ENCODE data around the gene C16orf82. TPM values are rescaled to one million over a fixed set of nuclear protein-coding genes. Genes with fewer than 3 reads are reported as not detected.

The C16orf82 gene
- not detected for total RNA-seq
- not detected for polyA plus RNA-seq (2013, experiment 1 of 2)
- not detected for polyA plus RNA-seq (2013, experiment 2 of 2)
- total RNA-seq, result 0 to 0.05 (median 0) reads per million in 172 experiments

- POLR2A ChIA-PET, result no interaction called here
Measured at GRCh38 chr16:27066668-27067537, at the start of gene C16orf82. Gene C16orf82 (plus strand): TSS chr16:27066927.

DNA sequence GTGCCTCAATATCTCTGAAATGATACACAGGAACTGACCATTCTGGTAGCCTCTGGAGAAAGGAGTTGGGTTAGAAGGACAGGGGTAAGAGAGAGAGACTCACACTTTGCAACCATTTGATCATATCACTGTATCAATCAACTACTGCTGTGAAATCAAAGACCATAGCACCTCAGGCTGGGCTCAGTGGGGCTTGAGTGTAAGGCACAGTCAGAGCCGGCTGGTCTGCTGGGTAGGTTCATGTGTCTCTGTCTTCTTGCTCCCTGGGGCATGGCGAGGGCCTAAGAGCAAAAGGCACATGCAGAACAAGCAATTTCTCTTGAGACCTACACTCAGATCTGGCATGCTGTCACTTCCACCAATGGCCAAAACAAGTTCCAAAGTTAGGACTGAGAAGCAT lies 46.7 kb upstream of the C16orf82 start:
- TF ChIP-seq CTCF (IDR thresholded peaks at IDR 0.05), result no peak
- ChIA-PET POLR2A (no interaction called here), CTCF (no interaction called here)
- no peak for ATAC-seq (ENCODE audit: poor library complexity)
- Mint-ChIP-seq H3K36me3 (ENCODE audit: low read depth) (no peaks in the 10 kb centered on the region), H3K4me3 (no peak overlapping the region), H3K27ac (no peak overlapping the region), H3K27me3 (peaks cover 16% of the 10 kb centered on the region), H3K4me1 (ENCODE audit: low read depth) (no peaks in the 10 kb centered on the region), H3K9me3 (no peaks in the 10 kb centered on the region)
- peaks cover 0 to 8% of the 10 kb centered on the region in 2 experiments for H3K27me3 ChIP-seq (ENCODE audit: control insufficient read depth in 1 of 2, insufficient read depth in 2 of 2, low read length in 2 of 2)
- intact Hi-C loops (cut with DNase I, micrococcal nuclease), result no loop called here
- no peaks in the 10 kb centered on the region for H3K4me1 ChIP-seq (ENCODE audit: insufficient read depth, low read length)
- H3K27ac ChIP-seq (ENCODE audit: low read depth in 1 of 2, low read length in 2 of 2), result no peak overlapping the region
- DNase-seq, result no peak
- H3K4me3 ChIP-seq (ENCODE audit: low read length), result no peak overlapping the region
- no peaks in the 10 kb centered on the region for H3K9me3 ChIP-seq (ENCODE audit: control insufficient read depth in 1 of 2, insufficient read depth in 1 of 2, low read length in 2 of 2)
- no peaks in the 10 kb centered on the region for H3K36me3 ChIP-seq (ENCODE audit: insufficient read depth, low read length)

More at GRCh38 chr16:27066668-27067537, at the start of gene C16orf82:
- no peak within 1 kb of the TSS for H3K27ac Mint-ChIP-seq
- no peaks in the 10 kb centered on the region for H3K36me3 Mint-ChIP-seq (ENCODE audit: low read depth)
- peaks cover 31% of the 10 kb centered on the region for H3K27me3 Mint-ChIP-seq
- H3K27ac ChIP-seq (ENCODE audit: low read depth in 1 of 2, low read length in 2 of 2), result no peak within 1 kb of the TSS
- TF ChIP-seq CTCF (IDR thresholded peaks at IDR 0.05), result no peak
- ATAC-seq (ENCODE audit: poor library complexity) (no peak), DNase-seq (no peak)
- H3K4me1 ChIP-seq (ENCODE audit: insufficient read depth, low read length), result no peaks in the 10 kb centered on the region
- H3K4me3 ChIP-seq (ENCODE audit: low read length), result no peak within 1 kb of the TSS
- CTCF ChIA-PET, result no interaction called here
- intact Hi-C loops (cut with DNase I, micrococcal nuclease), result no loop called here
- no peaks in the 10 kb centered on the region for H3K36me3 ChIP-seq (ENCODE audit: insufficient read depth, low read length)
- H3K4me3 Mint-ChIP-seq, result no peak within 1 kb of the TSS
- H3K27me3 ChIP-seq (ENCODE audit: control insufficient read depth in 1 of 2, insufficient read depth in 2 of 2, low read length in 2 of 2), result peaks cover 7 to 8% of the 10 kb centered on the region in 2 experiments
- H3K9me3 Mint-ChIP-seq, result no peaks in the 10 kb centered on the region
- H3K4me1 Mint-ChIP-seq (ENCODE audit: low read depth), result no peaks in the 10 kb centered on the region
- H3K9me3 ChIP-seq (ENCODE audit: control insufficient read depth in 1 of 2, insufficient read depth in 1 of 2, low read length in 2 of 2), result peaks cover 0 to 9% of the 10 kb centered on the region in 2 experiments

GRCh38 chr16:27024010-27024409 lies 42.7 kb upstream of the C16orf82 start:
- intact Hi-C loops (cut with DNase I, micrococcal nuclease), result no loop called here
- Mint-ChIP-seq H3K27ac (no peak overlapping the region), H3K4me1 (ENCODE audit: low read depth) (no peaks in the 10 kb centered on the region), H3K27me3 (peaks cover 16% of the 10 kb centered on the region), H3K9me3 (no peaks in the 10 kb centered on the region), H3K4me3 (no peak overlapping the region), H3K36me3 (ENCODE audit: low read depth) (no peaks in the 10 kb centered on the region)
- POLR2A ChIA-PET, result no interaction called here
- peaks cover 3 to 8% of the 10 kb centered on the region in 2 experiments for H3K27me3 ChIP-seq (ENCODE audit: control insufficient read depth in 1 of 2, insufficient read depth in 2 of 2, low read length in 2 of 2)
- no peaks in the 10 kb centered on the region for H3K9me3 ChIP-seq (ENCODE audit: control insufficient read depth in 1 of 2, insufficient read depth in 1 of 2, low read length in 2 of 2)
- no peaks in the 10 kb centered on the region for H3K4me1 ChIP-seq (ENCODE audit: insufficient read depth, low read length)
- no peaks in the 10 kb centered on the region for H3K36me3 ChIP-seq (ENCODE audit: insufficient read depth, low read length)
- CTCF ChIA-PET, result no interaction called here
- no peak overlapping the region for H3K27ac ChIP-seq (ENCODE audit: low read depth in 1 of 2, low read length in 2 of 2)
- no peak overlapping the region for H3K4me3 ChIP-seq (ENCODE audit: low read length)
- no peak for ATAC-seq (ENCODE audit: poor library complexity)
- no peak for DNase-seq
- no peak for TF ChIP-seq CTCF (IDR thresholded peaks at IDR 0.05)

Measured in CD4-positive, alpha-beta T cell (primary cell).